OCI-M2 (cell line): ENCODE measurements around the gene NFKBIB.
"Not testable (repeated sequence)": the region's sequence is repeated elsewhere in the genome, so short reads cannot be mapped to it uniquely, and the experiment has no call there.

Experiments used
- DNase-seq: peaks from one replicate; lab custom pipeline; 2025; ENCODE audit not compliant: unreplicated experiment; lab: John Stamatoyannopoulos, UW

NFKBIB gene

DNA sequence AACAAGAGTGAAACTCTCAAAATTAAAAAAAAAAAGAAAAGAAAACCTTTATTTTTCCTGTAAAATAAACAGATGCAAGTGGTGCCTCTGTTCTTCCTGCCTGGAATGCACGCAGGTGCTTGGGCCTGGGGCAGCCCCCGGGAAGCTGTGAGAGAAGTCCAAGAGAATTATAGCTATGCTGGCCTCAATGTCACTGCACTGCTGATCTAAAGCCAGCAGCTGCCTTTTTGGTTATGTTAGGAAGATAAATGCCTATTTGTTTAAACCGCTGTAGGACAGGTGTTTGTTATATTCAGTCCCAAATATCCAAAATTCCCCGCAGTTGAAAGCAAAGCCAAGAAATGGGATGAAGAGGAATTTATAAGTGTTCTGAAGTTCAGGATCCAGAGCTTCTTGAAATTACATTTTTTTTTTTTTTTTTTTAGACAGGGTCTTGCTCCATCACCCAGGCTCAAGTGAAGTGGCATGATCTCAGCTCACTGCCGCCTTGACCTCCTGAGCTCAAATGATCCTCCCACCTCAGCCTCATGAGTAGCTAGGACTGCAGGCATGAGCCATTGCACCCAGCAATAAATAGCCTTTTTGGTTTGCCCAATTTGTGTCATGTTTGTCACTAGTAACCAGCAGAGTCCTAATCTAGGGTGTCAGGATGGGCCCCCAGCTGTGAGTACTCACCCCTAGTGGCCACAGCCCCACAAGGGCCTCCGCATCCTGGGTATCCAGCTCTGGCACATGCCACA, 23.9 kb upstream of the NFKBIB start:
- no peak for DNase-seq

DNA sequence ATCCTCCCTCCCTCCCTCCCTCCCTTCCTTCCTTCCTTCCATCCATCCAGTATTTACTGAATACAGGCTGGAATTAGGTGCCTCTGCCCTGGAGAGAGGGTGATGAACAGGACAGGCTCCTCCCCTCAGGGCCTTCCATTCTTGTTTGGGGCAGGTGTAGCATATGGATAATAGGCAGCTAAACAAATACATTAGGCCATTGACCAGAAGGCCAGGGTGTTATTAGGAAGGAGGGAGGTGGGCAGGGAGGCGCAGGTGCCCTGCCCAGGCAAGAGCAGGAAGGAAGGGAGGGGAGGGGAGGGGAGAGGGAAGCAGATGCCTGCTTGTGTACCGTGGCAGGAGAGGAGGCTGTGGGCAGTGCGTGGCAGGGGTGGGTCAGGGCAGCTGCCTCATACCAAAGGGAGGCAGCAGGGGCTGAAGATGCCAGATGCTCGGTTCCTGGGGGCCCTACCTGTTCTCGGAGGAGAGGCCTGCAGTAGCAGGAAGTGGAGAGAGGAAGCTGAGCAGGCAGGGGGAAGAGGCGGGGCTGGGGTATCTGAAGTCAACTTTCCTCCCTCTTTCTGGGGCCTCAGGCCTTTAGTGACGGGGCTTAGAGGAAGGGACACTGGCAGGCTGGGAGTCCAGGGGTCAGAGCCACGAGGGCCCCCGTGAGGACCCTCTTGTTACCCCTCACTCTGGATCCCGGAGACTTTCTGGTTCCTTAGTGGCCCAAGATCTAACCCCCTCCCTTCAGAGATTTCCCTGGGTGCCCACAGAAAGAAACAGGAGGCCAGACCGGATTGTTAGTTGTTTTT, 21.8 kb upstream of the NFKBIB start, which contains the start of gene RINL:
Gene RINL, minus strand, starts transcription at position 495 of the 794 bp plus-strand sequence. CDS start 1,533 bp downstream, outside the sequence.
- no peak for DNase-seq

DNA sequence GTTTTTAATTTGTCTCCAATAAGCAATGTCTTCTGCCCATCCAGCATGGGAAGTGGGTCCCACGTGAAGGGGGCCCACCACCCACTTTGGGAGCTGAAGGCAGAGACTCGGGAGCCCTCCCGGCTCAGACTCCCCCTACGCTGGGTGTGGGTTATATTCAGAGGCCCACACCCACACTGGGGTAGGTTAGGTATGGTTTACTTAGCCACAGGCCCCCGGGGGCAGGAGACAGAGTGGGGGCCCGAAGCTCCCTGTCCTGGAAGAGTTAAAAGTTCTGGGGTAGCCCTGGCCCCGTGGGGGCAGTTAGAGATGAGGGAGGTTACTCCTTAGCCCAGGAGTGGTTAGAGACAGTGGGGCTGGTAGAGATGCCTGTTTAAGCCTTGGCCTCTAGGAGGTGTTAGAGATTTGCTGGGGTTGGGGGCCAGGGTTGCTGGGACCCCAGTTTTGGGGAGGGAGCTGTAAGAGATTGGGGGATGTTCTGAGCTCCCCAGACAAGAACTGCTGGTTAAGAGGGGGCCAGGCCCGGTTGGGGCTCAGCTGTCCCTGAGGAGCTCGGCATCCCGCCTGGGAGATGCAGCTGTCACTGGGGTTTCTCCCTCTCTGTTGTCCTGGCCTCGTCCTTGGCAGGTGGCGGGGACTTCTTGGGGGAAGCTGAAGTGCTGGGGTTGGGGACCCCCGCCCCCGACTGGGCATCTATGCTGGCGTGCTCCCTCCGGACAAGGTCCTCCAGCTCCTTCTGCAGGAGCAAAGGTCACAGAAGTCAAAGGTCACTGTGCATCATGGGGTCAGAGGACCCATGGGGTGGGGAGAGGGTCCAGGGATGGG, 21.0 kb upstream of the NFKBIB start:
- DNase-seq = no peak

DNA sequence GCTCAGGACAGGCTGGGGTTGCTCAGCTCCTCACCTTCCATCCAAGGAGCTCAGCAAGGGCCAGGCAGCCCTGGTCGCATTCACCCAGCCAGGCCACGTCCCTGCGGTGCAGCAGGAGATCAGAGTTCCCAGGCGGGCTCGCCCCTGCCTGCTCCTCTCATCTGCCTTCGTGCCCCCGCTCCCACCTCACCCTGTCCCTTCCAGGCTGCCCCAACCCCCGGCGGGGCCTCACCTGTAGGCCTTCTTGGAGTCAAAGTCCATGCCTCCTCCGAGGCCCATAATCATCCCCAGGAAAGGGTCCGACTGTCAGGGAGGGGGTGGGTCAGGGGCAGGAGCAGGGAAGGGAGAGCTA, 20.4 kb upstream of the NFKBIB start:
- DNase-seq = no peak

DNA sequence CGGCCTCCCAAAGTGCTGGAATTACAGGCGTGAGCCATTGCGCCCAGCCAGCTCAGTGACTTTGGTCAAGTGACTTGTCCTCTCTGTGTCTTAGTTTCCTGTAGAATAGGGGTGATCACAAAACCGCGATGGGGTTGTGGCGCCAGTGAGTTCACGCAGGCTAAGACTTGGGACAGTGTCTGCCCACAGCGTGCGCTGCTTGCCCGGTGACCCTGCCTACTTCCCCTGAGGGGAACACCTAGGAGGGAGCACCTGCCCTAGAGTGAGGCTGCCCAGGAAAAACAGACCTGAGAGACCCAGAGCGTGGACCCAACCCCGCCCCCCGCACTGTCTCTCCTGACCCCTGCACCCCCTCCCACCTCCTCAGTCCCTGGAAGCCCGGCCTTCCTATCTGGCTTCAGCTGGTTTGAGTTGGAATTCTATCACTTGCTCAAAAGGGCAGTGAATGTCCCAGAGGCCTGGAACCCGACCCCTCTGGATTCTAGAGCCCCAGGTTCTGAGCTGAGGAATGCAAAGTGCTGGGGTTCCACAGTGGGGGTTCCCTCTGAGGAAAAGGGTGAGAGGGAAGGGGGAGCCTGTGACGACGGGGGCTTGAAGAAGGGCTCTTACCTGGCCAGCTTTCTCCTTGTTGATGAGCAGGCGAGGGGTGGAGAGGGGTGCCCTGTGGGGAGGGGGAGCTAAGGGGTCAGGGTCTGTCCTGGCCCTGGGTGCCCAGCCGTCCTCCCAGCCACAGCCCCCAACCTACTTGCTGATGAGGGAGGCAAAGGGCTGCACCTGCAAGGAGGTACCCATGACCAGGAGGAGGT, 19.5 kb upstream of the NFKBIB start:
- no peak for DNase-seq

DNA sequence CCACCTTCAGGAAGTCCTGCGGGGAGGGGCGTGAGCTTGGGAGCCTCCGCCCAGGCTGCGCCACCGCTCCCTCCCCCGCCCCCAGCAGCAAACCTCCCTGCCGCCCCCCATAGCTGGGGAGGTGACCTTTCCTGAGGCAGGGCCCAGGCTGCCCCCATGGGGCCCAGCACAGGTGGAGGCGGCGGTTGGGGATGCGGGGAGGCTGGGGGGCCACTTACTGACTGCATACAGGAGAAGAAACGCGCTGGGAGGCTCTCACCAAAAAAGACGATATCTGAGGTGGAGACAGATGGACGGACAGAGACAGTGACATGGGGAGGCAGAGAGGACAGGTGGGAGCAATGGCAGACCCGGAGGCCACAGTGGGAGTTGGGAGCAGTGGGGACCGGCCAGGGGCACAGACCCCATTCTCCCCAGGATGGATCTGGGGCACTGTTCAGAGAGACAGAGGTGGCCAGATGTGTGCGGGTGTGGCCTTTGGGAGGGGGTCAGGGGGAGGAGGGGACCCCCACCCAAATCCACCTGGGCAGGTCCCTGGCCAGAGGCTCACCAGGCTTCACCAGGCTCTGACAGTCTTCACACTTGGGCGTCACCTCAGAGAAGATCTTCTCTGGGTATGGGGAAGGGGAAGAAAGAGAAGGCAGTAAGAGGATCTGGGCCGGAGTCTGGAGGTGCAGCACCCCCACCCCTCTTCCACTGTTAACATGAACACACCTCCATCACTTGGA, 18.7 kb upstream of the NFKBIB start:
- DNase-seq = no peak

DNA sequence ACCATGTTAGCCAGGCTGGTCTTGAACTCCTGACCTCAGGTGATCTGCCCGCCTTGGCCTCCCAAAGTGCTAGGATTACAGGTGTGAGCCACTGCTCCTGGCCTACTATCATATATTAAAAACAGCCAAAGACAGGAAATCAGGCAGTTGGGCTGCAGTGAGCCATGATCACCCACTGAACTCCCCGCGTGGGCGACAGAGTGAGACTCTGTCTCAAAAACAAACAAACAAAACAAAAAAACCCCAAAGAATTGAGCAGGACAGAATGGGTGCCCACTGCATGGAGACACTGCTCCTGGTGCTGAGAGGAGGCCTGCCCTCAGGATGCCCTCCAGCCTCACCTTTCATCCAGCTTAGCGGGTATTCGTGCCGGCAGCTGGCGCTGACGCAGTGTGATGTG, 16.5 kb upstream of the NFKBIB start:
- no peak for DNase-seq

DNA sequence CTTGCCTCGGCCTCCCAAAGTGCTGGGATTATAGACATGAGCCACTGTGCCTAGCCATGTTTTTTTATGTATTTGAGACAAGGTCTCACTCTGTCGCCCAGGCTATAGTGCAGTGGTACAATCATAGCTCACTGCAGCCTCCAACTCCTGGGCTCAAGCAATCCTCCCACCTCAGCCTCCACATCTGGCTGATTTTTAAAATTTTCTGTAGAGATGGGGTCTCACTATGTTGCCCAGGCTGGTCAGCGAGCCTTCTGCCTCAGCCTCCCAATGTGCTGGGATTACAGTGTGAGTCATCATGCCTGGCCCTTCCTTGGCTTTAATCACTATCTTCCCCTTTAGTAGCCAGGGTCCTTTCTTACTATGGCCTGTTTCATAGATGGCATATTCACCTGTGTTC, 15.1 kb upstream of the NFKBIB start:
- not testable (repeated sequence) for DNase-seq

DNA sequence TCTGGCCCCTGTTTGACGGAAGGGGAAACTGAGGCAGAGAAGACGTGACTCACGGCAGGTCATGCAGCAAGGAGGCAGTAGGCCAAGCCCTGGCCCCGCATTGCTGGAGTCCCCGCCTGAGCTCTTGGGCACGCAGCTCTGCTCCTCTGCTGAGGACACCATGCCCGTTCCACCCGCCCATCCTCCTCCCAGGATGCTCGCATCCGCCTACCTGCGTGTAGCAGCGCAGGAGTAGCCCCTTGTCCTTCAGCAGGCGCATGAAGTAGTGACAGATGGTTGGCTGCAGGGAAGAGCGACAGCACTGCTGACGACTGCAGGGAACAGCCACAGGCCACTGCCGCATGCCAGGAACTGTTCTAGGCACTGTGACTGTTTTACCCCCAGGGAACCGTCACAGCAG, 10.9 kb upstream of the NFKBIB start:
- DNase-seq = no peak

DNA sequence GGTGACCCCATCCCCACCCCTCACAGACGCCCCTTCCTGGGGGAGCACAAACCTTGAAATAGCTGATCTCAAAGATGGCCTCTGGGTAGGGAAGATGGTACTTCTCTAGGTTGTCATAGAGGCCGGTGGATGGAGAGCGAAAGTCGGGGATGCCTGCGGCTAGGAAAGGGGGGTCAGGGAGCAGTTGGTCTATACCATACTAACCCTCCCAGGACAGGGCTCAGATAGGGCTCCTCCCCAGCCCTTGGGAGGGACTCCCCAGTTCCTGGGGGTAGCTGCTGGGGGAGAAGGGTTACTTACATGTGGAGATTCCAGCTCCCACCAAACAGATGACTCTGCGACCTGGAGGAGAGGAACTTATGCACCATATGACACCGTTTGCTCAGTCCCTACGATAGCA, 10.0 kb upstream of the NFKBIB start:
- DNase-seq = no peak

DNA sequence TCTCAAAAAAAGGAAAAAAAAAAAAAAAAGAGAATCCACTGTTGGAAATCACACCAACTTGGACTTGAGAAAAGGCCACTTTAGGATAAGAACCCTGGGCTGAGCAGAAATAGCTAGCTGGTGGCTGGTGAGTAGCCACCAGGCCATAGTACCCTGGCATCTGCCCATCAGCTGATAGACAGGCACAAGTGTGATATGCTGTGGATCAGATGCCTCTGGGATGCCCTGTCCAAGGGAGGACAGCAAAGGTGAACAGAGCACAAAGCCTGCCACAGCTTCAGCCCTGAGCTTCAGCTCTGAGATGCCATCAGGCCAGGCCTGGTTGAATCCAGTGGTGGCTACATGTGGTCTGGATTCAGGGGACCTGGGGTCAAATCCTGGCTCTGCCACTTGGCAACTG, 9.1 kb upstream of the NFKBIB start:
- no peak for DNase-seq

DNA sequence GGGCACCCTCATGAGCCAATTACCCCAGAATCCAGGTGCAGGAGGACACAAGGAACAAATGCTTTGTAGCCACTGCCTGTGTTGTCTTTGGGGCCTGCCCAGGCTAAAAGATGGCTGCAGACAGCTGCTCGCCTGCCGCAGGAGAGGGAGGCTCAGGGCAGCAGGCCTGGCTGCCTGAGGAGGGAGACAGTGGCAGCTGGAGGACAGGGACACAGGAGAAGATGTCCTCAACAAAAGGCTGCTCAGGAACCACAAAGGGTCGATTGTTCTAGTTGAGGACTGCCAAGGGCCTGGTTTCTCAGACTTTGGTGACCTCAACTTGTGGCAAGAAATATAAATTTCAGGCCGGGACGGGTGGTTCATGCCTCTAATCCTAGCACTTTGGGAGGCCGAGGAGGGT, 8.0 kb upstream of the NFKBIB start:
- no peak for DNase-seq

DNA sequence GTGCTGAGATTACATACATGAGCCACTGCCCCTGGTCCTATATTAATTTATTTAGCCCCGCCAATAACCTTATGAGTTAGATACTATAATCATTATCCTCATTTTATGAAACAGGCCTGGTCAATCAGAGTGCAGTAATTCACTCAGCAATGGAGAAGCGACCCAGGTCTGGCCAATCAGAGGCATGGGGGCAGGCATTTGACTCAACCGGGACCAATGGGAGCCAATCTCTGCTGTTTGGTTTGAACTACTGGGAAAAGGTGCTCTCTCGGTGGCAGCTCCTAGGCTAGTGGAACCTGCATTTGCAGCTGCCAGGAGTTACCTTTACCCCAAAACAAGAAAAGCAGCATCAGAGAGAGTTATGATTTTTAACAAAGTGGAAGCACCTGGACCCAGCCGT, 6.9 kb upstream of the NFKBIB start:
- DNase-seq = no peak

DNA sequence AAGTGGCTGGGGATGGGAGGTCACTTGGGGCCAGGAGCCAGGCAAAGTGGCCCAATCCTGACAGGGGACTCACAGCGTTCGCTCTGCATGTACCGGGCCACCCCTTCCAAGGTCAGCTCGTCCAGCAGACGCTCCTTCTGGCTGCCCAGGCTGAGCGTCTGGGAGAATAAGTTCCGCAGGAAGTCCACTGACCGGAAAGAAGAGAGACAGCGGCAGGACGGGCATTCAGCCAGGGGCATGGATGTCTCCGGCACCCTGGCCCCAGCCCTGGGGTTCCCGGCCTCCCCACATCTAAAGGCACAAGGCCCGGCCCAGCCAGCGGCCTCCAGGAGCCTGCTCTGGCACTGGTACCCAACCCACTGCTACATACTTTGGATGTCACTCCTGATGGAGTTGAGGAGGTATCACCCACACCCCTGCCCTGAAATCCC, 6.4 kb upstream of the NFKBIB start:
- DNase-seq = no peak

DNA sequence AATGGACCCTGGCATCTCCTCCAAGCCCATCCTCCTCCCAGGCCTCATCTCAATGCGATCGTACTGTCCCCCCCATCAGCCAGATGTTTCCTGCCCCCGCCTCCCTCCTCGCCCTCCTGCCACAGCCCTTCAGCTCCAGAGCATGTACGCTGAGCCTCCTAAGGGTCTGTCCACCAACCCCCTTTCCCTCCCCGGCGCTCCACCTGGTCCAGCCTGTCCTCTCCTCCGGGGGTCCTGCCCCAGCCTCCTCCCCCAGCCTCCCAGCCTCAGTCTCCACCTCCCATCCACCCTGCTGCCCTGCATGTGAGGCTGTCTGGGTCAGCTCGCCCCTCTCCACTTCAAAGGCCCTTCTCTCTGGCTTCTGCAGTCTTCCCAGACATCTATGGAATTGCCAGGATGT, 4.8 kb upstream of the NFKBIB start:
- DNase-seq = no peak

DNA sequence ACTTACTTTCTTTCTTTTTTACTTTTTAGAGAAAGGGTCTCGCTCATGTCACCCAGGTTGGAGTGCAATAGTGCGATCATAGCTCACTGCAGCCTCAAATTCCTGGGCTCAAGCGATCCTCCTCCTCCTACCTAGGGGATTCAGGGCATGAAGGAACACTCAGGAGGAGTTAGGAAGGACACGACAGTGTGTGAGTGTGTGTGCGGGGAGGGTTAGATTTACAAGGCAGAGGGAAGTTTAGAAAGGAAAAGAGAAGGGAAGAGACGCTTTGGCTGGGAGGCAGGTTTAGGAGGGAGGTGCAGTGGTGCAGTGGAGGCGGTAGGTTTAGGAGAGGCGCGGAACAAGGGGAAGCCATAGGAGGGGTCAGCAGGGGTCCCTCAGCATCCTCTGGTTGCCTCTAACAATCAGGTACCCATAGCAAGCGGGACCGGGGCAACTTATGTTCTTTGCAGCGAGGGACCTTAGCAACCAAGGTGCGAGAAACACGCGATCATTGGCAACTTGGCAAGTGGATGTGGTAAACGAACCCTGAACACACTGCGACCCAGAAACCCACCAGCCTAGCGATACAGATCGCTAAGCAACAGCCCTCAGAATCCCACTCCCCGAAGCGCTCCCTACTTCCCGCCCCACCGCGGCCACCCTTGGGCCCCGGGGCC, 852 bp upstream of the NFKBIB start:
- DNase-seq = no peak

DNA sequence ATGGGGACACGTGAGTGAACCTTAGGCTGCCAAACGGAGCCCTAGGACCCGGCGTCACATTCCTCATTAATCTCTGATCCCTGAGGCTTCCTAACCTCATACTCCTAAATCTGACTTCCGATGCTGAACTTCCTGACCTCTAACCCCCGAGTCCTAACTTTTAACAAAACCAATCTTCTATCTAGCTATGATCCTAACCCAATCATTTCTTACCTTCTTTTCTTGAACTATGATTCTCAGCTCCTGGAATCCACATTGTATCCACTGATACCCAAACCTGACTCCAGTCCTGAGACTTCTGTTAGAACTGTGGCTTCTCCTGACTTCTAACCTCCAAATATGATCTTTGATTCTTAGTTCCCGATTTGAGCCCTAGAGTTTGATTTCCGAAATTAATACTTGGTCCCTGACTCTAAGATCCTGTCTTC, 447 bp downstream of the NFKBIB start:
- DNase-seq = peak; percentile 95

DNA sequence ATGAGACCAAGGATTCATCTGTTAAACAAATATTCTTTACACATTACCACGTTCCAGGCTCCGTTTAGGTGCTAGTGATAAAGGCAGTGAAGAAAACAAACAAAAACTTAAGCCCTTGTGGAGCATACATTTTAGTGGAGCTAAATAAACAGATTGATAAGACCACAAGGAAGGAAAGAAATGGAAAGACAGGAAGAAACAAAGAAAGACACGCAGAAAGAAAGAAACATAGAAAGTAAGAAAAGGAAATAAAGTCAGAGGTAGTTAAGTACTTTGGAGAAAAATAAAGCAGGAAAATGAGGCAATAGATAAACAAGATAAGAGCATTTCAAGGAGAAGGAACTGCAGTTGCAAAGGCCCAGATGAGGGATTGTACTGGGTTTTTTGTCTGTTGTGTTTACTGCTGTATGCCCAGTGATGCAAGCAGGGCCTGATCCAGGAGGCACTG, 998 bp downstream of the NFKBIB start:
- DNase-seq = no peak

DNA sequence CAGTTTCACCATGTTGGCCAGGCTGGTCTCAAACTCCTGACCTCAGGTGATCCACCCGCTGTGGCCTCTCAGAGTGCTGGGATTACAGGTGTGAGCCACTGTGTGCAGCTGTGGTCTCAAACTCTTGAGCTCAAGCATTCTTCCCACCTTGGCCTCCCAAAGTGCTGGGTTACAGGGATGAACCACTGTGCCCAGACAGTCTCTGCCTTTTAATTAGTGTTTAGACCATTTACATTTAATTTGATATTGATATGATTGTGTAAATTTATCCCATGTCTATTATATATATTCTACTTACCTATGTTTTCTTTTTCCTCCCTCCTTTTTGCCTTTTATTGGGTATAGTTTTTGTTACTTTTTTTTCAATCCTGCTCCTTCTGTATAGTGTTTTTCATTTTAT, 1.9 kb downstream of the NFKBIB start:
- DNase-seq = no peak
